Measurements from ENCODE around the gene TECPR1.

The TECPR1 gene, protein sequence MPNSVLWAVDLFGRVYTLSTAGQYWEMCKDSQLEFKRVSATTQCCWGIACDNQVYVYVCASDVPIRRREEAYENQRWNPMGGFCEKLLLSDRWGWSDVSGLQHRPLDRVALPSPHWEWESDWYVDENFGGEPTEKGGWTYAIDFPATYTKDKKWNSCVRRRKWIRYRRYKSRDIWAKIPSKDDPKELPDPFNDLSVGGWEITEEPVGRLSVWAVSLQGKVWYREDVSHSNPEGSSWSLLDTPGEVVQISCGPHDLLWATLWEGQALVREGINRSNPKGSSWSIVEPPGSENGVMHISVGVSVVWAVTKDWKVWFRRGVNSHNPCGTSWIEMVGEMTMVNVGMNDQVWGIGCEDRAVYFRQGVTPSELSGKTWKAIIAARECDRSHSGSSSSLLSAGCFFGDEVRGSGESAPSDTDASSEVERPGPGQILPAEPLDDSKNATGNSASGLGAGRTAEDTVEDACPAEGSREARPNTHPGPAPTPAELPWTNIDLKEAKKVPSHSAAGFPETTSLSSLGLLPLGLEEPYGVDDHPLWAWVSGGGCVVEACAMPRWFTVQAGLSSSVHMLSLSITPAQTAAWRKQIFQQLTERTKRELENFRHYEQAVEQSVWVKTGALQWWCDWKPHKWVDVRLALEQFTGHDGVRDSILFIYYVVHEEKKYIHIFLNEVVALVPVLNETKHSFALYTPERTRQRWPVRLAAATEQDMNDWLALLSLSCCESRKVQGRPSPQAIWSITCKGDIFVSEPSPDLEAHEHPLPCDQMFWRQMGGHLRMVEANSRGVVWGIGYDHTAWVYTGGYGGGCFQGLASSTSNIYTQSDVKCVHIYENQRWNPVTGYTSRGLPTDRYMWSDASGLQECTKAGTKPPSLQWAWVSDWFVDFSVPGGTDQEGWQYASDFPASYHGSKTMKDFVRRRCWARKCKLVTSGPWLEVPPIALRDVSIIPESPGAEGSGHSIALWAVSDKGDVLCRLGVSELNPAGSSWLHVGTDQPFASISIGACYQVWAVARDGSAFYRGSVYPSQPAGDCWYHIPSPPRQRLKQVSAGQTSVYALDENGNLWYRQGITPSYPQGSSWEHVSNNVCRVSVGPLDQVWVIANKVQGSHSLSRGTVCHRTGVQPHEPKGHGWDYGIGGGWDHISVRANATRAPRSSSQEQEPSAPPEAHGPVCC

DNA sequence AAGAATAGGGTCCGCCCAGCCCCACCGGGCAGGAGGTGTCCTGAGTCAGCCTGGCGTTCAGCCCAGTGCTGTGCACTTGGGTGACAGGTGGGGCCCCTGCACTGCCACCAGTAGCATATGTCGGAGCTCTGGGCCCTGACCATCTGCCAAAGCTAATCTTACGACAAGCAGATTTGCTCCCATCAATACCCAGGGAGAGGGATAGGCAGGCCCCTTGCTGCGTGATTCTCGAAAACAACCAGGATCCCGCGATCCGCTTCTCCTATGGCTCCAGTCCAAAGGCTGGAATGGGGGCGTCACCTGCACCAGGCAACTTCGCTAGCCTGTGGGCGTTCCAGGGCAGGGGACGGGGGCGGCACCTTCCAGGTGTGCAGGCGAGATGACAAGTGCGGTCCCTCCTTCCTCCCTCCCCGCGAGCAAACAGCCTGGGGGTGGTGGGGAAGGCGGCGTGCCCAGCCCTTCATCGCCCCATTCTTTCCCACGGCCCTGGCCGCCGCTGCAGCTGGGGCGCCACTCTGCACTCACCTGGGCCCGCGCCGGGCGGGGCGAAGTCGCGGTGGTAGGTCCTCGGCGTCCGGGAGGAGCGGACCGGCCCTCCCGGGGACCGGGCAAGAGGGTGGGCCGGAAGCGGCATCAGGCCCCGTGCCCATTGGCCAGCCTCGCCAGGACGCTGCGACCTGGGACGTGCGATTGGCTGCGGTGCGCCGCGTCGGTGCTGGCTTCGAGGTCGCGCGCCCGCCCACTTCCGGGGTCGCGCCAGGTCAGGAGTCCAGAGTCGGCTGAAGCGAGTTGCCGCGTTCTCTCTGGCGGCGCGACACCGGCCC, at the start of gene TECPR1:
Gene TECPR1, minus strand, starts transcription at position 632 of the 824 bp plus-strand sequence. CDS start 6,086 bp downstream, outside the sequence.
- DNase-seq (ENCODE audit: low read depth in 2 of 2) = peak; percentile 75 to 80

DNA sequence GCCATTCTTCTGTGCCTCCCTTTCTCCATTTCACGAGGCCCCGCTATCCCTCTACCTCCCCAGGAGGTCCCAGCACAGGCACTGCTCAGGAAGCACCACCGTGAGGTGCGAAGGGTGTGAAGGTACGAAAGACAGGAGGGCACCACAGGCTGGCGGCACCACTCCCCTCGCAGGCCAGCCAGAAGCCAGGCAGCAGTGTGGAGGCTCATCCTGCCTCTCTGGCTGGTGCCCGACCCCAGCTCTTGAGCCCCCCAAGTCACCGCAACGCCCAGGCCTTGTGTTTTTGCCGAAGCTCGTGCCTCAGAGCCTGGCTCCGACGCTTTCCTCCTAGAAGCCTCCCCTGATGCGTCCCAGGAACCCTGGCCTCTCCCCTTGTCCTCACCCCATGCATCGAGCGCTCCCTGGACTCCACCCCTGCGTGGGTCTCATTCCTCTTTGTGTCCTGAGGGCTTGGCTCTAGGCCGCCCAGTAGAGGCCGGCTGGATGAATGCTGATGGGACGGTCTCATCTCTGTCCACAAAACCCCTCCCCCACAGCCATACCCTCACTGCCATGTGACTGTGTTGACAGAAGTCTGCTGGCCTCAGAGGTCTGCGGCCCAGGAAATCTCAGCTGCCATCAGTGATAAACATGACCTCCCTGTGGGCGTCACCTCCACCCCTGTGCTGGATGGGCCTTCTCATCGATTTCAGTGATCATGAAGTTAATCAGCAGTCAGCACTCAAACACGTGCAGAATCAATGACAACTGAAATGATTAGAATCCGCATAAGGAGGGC, 48.8 kb upstream of the TECPR1 start:
- no peak for DNase-seq (ENCODE audit: low read depth in 2 of 2)

DNA sequence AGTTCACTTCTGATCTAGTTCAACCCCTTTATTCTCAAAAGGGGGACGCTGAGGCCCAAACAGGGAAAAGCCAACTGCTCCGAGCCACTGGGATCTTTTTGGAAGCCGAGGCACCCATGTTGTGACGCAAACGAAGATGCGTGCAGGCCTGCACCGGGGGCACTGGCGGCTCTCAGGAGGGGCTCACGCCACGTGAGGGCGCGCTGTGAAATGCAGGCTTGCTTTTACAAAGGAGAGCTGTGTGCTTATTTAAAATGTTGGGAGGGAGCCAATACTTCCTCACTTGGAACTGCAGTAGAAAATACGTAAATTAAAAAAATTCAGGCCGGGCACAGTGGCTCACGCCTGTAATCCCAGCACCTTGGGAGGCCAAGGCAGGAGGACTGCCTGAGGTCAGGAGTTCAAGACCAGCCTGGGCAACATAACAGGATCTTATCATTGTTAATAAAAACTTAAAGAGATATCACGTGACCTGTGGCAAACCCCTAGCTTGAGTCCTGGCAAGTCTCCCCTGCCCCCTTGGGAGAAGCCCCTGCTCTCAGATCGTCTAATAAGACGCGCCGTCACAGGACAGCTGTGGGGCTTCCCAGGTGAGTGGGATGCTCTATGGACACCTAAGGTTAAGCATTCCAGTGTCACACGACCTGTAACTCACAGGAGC, 45.7 kb upstream of the TECPR1 start:
- DNase-seq (ENCODE audit: low read depth in 2 of 2) = no peak

DNA sequence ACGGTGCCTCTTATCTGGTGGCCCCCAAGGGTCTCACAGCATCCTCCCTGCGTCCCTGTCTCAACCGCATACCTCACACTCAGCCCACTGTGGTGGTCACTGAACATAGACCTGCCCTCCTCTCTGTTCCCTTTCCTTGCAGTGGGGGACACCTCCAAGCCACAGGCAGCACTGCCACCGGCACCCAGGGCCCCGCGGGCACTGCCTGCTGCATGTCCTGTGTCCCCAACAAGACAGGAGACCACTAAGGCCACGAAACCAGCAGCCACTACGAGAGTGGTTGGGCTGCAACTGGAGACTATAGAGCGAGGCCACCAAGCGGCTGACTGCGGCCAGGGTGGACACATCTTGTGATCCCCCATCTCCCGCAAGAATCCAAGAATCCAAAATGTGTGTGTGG, 44.8 kb upstream of the TECPR1 start:
- DNase-seq (ENCODE audit: low read depth in 2 of 2) = no peak

DNA sequence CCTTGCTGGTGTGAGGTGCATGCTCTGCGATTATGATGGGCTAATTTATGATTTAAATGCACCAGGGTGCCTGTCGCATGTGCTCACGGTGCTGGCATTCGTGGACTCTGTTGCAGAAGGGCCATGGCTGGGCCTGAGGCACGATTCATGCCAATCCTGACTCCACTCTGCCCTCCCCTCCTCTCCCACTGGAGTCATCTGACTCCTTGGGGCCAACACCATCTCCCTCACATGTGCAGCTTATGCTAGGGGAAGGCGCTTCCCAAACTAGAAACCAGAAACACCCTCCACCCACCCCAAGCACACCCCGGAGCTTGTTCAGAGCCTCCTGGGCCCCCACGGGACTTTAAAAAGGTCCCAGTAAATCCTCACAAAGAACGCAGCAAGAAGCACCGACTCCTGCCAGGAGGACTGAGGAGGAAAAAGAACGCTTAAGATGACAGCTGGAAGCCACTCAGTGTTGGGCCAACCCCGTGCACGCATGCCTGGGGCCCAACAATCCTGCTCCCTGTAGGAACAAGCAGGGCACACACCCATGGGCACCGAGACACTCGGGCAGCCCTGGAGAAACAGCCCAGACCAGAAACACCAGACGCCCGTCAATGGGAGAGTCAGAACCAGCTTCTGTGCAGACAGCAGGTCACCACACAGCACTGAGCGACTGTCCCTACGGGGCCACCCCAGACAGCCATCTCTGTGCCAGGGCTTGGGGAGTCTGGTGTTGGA, 43.6 kb upstream of the TECPR1 start:
- DNase-seq (ENCODE audit: low read depth in 2 of 2) = no peak

DNA sequence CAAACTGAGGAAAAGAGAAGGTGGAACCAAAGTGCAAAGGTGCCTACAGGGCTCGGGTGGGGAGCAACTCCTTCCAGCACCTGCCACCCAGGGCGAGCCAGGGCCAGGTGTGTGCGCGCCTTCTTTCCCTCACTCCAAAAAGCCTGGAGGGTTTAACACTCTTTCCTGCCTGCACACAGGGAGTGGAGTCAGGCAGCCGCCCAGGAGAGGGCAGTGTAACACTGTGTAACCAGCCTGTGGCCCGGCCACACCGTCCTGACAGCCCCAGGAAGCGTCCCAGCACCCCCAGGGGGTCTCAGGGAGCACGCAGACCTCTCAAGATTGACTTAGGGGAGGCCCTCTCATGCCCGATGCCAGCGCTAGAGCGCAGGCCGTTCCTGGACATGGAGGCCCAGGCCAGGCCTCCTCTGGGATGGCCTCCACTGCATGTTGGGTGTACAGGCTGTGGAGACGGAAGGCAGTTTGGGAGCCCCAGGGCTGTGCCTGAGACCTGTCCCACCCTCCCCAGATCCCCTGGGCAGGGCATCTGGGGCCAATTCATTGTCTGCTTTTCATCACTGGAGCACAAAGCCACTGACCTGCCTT, 42.9 kb upstream of the TECPR1 start:
- DNase-seq (ENCODE audit: low read depth in 2 of 2) = no peak

DNA sequence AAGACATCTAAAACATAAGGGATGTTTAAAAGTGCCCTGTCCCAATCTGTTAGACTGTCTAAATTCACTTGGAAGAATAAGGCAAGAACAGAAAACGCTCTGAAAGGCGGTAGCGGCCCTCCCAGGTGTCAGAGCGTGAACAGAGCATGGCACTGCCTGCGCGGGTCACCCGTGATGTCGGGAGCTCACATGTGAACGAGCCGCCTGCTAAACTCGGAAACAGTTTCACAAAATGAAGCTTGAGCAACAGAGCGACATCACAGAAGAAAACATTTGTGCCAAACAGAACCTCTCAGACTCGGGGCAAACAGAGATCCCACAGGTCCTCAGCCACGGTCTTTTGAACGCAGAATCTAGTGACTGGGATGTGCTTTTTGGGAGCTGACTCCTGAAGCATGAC, 42.3 kb upstream of the TECPR1 start:
- no peak for DNase-seq (ENCODE audit: low read depth in 2 of 2)

DNA sequence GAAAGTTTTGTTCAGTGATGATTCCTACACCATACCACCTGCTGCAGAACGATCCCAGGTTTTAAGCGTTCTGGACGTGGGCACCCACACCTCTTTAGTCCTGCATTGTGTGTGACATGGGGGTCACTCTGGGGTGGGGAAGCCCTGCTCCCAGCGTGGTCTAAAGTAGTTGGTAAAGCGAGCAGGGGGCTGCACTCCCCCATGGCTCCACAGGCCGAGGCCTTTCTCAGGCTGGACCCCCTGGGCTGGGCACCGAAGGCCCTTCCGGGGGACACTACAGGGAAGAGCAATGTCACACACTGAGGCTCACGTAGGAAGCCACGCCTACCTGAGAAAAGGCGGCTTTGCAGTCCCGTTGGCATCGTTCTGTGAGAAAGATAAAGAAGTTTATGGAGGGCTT, 41.7 kb upstream of the TECPR1 start:
- DNase-seq (ENCODE audit: low read depth in 2 of 2) = no peak

DNA sequence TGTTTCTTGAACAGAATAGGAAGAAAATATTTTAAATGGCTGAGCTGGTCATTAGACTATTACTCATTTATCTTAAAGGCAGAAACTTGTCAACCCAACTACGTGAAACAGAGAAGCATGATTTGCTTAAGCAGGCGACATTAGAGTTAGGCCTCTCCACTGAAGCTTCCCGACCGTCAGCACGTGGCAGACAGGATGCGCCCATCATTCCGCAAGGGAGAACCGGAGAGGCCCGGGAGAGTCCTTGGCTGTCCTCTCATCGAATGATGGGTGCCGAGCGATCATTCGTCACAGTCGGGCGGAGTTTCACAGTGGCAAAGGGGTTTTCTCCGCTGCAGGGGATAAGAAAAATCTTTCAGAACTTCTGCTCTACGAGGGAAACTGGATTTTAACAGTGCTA, 41.2 kb upstream of the TECPR1 start:
- no peak for DNase-seq (ENCODE audit: low read depth in 2 of 2)

DNA sequence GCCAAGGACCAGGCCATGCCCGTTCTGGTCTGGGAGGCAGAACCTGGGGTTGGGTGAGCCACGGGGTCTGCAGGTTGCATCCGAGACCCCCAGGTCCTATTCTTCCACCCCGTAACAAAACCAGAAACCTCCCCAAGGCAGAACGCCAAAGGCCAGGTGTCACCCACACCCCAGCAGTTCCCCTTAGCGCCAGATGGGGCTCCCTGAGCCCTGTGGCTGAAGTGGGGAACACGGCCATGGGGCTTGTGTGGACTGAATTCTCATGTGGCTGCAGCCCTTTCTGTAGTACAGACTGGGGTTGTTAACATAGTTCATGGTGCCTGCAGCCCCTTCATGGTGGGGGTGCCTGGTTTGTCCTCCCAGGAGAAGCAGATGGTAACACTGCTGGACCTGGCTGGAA, 39.7 kb upstream of the TECPR1 start:
- DNase-seq (ENCODE audit: low read depth in 2 of 2) = no peak

DNA sequence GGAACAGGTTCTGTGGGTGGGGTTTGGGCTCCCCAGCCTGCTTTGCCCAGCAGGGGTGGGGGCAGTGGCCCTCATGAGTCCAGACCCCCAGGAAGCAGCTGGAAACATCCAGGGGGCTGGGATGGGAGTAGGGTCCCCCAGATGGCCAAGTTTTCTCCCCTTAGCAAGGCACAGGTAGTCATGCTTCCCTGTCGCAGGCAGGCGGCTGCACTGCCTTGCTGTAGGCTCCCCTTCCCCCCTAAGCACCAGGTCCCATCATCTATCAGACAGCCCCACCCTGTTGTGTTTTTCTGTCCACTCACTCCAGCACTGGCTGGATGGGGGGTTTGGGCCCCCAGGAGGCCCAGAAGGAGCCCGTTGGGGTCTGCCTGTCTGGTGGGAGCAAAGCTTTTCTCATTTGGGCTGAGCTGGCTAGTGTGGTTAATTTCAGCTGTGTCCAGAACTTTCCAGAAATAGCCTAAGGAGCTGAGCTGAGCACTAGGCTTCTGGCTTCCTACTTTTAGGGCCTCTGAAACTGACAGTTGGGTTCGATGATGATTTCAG, 37.4 kb upstream of the TECPR1 start:
- no peak for DNase-seq (ENCODE audit: low read depth in 2 of 2)

DNA sequence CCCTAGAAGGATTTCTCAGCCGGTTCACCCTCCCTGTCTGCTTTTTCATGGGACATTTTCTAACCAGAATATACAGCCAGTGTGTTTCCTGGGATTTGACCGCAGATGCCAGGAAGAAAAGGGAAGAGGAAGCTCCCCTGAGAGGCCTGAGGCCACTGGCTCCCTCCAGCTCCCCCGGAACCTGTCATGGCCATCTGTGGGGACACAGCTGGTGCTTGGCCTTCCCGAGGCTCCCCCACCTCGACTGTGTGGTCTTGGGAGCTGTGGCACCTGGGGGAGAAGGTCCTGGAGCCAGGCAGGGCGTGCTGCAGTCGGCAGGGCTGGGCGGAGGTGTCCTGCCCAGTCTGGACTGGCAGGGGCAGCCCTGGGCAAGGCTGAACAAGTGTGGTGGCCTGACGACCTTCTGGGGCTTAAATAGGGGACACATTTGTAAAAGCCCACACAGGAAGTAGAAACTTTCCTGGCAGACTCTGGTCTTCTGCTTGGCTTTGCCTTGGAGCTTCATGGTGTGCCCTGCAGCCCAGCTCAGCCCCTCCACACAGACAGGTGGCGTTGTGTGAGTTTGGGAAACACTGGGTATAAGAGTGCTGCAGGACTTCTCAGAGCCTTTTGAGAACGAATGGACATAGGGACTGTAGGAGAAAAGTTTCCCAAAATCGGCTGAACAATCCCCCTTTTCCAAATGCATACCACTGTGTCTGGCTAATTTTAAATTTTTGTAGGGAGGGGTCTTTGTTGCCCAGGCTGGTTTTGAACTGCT, 36.2 kb upstream of the TECPR1 start:
- no peak for DNase-seq (ENCODE audit: low read depth in 2 of 2)

DNA sequence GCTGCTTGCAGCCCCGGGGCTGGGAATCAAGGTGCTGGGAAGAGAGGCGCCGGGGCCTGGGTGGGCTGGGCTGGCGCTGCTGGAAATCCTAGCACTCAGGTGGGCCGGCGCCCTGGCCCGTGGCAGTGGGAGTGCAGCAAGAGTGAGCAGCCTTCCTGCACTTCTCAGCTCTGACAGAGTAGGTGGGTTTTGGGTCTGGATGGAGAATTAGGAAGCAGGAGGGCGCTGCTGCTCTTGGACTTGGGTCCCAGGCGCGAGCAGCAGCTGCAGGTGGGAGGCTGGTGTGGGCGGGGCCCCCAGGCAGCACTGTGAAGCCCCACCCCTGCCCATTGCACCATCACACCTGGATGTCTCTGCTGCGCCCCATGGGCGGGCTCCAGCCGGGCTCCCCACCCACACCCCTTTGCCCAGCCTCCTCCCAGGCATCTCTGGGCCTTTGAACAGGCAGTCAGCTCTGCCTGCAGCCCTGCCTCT, 35.5 kb upstream of the TECPR1 start:
- no peak for DNase-seq (ENCODE audit: low read depth in 2 of 2)

DNA sequence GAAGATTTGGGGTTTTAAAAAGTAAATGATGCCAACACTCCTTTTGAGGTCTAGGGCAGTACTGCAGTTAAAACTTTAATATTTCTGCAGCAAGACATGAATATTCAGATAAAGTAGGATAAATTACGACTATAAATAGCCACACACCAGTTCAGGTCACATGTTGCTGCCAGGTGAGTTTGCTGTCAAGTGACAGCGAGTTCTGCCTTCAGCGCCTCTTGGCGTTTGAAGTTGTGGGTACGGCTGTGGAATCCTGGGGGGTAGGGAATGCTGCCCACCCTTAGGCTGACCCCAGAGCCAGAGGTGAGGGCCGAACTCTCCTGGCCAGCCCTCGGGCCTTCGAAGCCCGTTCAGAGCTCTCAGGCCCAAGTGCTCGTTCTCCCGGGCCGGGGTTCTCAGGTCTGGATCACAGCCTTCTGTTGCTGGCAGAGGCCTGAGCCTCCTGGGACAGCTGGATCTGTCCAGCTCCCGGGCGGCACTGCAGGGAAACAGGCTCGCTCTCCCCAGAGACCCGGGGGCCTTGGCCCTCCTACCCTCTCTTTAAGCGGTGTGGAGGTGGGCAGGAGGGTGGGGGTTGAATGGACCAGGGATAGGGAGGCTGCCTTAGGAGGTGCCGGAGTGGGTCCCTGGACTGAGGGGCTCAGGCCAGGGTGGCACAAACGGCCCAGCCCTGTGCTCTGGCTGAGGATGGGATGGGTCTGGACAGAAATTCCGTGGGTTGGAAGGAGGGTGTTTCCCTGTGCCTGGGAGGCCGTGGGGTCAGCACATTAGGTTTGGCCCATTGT, 34.9 kb upstream of the TECPR1 start:
- no peak for DNase-seq (ENCODE audit: low read depth in 2 of 2)

DNA sequence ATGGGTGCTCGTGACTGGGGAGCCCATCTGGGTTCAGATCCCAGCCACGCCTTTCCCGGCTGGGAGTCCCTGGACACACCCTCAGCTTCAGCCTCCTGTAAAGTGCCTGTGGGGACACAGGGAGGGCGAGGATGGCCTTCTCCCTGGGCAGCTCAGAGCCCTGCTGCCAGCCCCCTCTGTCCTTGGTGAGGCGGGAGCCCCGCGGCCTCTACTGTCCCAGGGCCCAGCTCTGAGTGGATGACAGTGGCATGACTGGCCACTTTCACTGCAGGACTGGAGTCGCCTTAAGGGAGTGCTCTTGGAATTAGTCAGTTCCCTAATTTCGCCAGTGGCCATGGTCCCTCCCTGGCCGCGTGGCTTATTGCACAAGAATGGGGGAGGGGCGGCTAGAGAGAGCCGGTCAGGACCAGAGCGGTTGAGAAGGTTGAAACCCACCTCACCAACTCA, 34.1 kb upstream of the TECPR1 start:
- DNase-seq (ENCODE audit: low read depth in 2 of 2) = no peak

DNA sequence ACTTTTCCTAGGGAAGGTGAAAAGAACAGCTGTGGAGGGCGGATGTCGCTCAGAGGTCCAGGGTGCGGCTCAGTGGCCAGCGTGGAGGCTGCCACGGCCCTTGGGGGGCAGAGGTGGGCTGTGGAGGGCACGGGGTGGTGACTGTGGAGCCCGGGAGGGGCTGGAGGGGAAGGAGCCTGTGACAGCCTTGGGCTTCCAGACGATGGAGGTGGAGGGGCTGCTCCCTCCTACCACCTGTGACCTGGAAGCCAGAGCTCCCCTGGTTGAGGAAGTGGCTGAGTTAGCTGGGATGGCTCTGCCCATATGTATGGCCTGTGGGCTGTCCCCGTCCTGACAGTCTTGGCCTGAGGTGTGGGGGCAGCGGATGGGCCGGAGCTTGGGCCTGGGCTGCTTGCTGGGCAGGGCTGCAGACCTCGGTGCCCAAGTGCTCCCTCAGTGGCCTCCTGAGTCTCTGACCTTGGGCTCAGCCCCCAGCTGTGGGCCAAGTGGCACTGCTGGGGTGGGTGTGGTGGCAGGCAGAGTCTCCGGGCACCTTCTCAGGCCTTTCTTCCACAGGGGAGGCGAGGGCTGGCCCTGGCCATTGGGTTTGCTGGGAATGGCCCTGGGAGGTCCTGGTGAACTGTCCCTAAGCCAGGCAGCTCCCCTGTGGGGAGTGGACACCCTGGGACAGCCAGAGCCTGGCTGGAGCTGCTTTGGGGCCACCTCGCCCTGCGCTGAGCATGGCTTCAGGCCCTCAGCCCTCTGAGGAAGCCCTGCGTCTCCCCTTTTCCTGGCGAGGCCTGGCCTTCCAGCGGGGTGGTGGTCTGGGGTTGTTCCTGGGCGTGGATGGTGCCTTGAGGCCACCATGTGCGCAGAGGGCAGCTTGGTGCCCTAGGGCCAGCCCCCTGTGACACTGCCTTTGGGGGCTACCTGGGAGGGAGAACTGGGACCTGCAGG, 33.4 kb upstream of the TECPR1 start:
- DNase-seq (ENCODE audit: low read depth in 2 of 2) = no peak
